ENCODE measurements around the gene DCC.

The DCC gene

GRCh38 chr18:53319628-53320027, 979.6 kb downstream of the DCC start:
- no peak for TF ChIP-seq Cebpa-rat (IDR thresholded peaks at IDR 0.05)
- no peak overlapping the region for H3K9ac ChIP-seq
- H4K20me1 ChIP-seq = no peaks in the 10 kb centered on the region
- H3K27me3 ChIP-seq = no peaks in the 10 kb centered on the region
- no peaks in the 10 kb centered on the region for H3K36me3 ChIP-seq
- no peaks in the 10 kb centered on the region for H3K9me3 ChIP-seq
- H3K4me1 ChIP-seq = no peaks in the 10 kb centered on the region
- no peak overlapping the region for H3K4me2 ChIP-seq
- H3K27ac ChIP-seq = no peak overlapping the region
- H3K4me3 ChIP-seq = no peak overlapping the region

- Histone ChIP-seq H3K27ac (no peak overlapping the region), H3K36me3 (no peaks in the 10 kb centered on the region), H3K9me3 (no peaks in the 10 kb centered on the region), H3K9ac (no peak overlapping the region), H3K4me1 (0 out of 2 replicates have a peak, but pooled peaks cover 7% of the 10 kb centered on the region), H3K4me2 (no peak overlapping the region), H4K20me1 (no peaks in the 10 kb centered on the region), H3K4me3 (no peak overlapping the region), H3K27me3 (no peaks in the 10 kb centered on the region)
- no peak for TF ChIP-seq Cebpa-rat (IDR thresholded peaks at IDR 0.05)
These were observed 982.2 kb downstream of the DCC start for GRCh38 chr18:53322163-53322562.

GRCh38 chr18:53324353-53324752, 984.4 kb downstream of the DCC start:
- H3K4me2 ChIP-seq = no peak overlapping the region

GRCh38 chr18:53360501-53361443, 1020.8 kb downstream of the DCC start:
- no peaks in the 10 kb centered on the region for H3K9me3 ChIP-seq
- no peak overlapping the region for H3K27ac ChIP-seq
- no peaks in the 10 kb centered on the region for H3K27me3 ChIP-seq
- no peaks in the 10 kb centered on the region for H3K36me3 ChIP-seq
- H3K9ac ChIP-seq = no peak overlapping the region
- H4K20me1 ChIP-seq = no peaks in the 10 kb centered on the region
- H3K4me3 ChIP-seq = no peak overlapping the region
- H3K4me1 ChIP-seq = peaks cover 36% of the 10 kb centered on the region
- no peak for TF ChIP-seq Cebpa-rat (IDR thresholded peaks at IDR 0.05)
- H3K4me2 ChIP-seq = no peak overlapping the region

More at GRCh38 chr18:53324353-53324752, 984.4 kb downstream of the DCC start:
- Histone ChIP-seq H3K27ac (no peak overlapping the region), H3K4me3 (no peak overlapping the region), H3K9ac (no peak overlapping the region), H3K27me3 (no peaks in the 10 kb centered on the region), H3K4me1 (0 out of 2 replicates have a peak, but pooled peaks cover 8% of the 10 kb centered on the region), H3K9me3 (no peaks in the 10 kb centered on the region), H3K36me3 (no peaks in the 10 kb centered on the region), H4K20me1 (no peaks in the 10 kb centered on the region)
- no peak for TF ChIP-seq Cebpa-rat (IDR thresholded peaks at IDR 0.05)

GRCh38 chr18:53375621-53376020, 1035.6 kb downstream of the DCC start:
- H3K9ac ChIP-seq = no peak overlapping the region
- H3K27ac ChIP-seq = no peak overlapping the region
- H3K4me2 ChIP-seq = no peak overlapping the region
- no peaks in the 10 kb centered on the region for H3K27me3 ChIP-seq
- H3K36me3 ChIP-seq = no peaks in the 10 kb centered on the region
- no peak overlapping the region for H3K4me3 ChIP-seq
- TF ChIP-seq Cebpa-rat (IDR thresholded peaks at IDR 0.05) = no peak
- H3K4me1 ChIP-seq = no peaks in the 10 kb centered on the region; the same call in 1 of the 2 replicates
- H3K9me3 ChIP-seq = no peaks in the 10 kb centered on the region
- no peaks in the 10 kb centered on the region for H4K20me1 ChIP-seq

GRCh38 chr18:53380063-53380639, 1040.2 kb downstream of the DCC start:
- H3K27me3 ChIP-seq = no peaks in the 10 kb centered on the region
- TF ChIP-seq Cebpa-rat (IDR thresholded peaks at IDR 0.05) = no peak
- H3K27ac ChIP-seq = no peak overlapping the region
- H3K4me1 ChIP-seq = no peaks in the 10 kb centered on the region; the same call in 1 of the 2 replicates
- no peak overlapping the region for H3K4me3 ChIP-seq
- no peak overlapping the region for H3K9ac ChIP-seq
- no peaks in the 10 kb centered on the region for H4K20me1 ChIP-seq
- no peaks in the 10 kb centered on the region for H3K9me3 ChIP-seq
- H3K4me2 ChIP-seq = no peak overlapping the region
- no peaks in the 10 kb centered on the region for H3K36me3 ChIP-seq

GRCh38 chr18:53382870-53383269, 1042.9 kb downstream of the DCC start:
- H3K27ac ChIP-seq = no peak overlapping the region
- H3K9ac ChIP-seq = no peak overlapping the region
- no peaks in the 10 kb centered on the region for H3K27me3 ChIP-seq
- no peaks in the 10 kb centered on the region for H3K36me3 ChIP-seq
- H3K4me1 ChIP-seq = no peaks in the 10 kb centered on the region
- no peak overlapping the region for H3K4me3 ChIP-seq
- H3K4me2 ChIP-seq = no peak overlapping the region
- no peaks in the 10 kb centered on the region for H3K9me3 ChIP-seq
- no peaks in the 10 kb centered on the region for H4K20me1 ChIP-seq
- no peak for TF ChIP-seq Cebpa-rat (IDR thresholded peaks at IDR 0.05)

- H3K4me2 ChIP-seq = no peak overlapping the region
- H3K4me1 ChIP-seq = no peaks in the 10 kb centered on the region
- no peak overlapping the region for H3K4me3 ChIP-seq
- no peaks in the 10 kb centered on the region for H3K36me3 ChIP-seq
- H3K9ac ChIP-seq = no peak overlapping the region
- no peaks in the 10 kb centered on the region for H3K9me3 ChIP-seq
- no peak overlapping the region for H3K27ac ChIP-seq
- no peaks in the 10 kb centered on the region for H4K20me1 ChIP-seq
- TF ChIP-seq Cebpa-rat (IDR thresholded peaks at IDR 0.05) = no peak
- no peaks in the 10 kb centered on the region for H3K27me3 ChIP-seq
These were observed 1045.9 kb downstream of the DCC start for GRCh38 chr18:53385889-53386288.

- Histone ChIP-seq H3K9me3 (no peaks in the 10 kb centered on the region), H3K9ac (no peak overlapping the region), H3K27me3 (no peaks in the 10 kb centered on the region), H3K36me3 (no peaks in the 10 kb centered on the region), H3K4me2 (no peak overlapping the region), H3K27ac (no peak overlapping the region), H4K20me1 (no peaks in the 10 kb centered on the region), H3K4me3 (no peak overlapping the region), H3K4me1 (no peaks in the 10 kb centered on the region)
- TF ChIP-seq Cebpa-rat (IDR thresholded peaks at IDR 0.05) = no peak
These were observed 1047.6 kb downstream of the DCC start for GRCh38 chr18:53387581-53387980.

GRCh38 chr18:53402670-53403069, 1062.7 kb downstream of the DCC start:
- no peak for TF ChIP-seq Cebpa-rat (IDR thresholded peaks at IDR 0.05)
- H3K4me2 ChIP-seq = no peak overlapping the region
- H3K4me3 ChIP-seq = no peak overlapping the region
- H4K20me1 ChIP-seq = no peaks in the 10 kb centered on the region
- no peak overlapping the region for H3K27ac ChIP-seq
- H3K36me3 ChIP-seq = no peaks in the 10 kb centered on the region
- H3K9me3 ChIP-seq = no peaks in the 10 kb centered on the region
- no peaks in the 10 kb centered on the region for H3K4me1 ChIP-seq
- no peak overlapping the region for H3K9ac ChIP-seq
- H3K27me3 ChIP-seq = no peaks in the 10 kb centered on the region

All from BLaER1 (cell line).